Endothelial cell of umbilical vein (primary cell): Measurements from ENCODE around the gene ZNF496.
"Not testable (repeated sequence)": the region's sequence is repeated elsewhere in the genome, so short reads cannot be mapped to it uniquely, and the experiment has no call there.

Experiments used
- EZH2 ChIP-seq: IDR thresholded peaks from 2 replicates; pipeline ENCODE4 v1.6.1; 2012; ENCODE audit warnings: borderline replicate concordance, low read depth, mild to moderate bottlenecking, moderate library complexity, low read length, inconsistent platforms; ENCODE audit not compliant: severe bottlenecking
- GATA2 ChIP-seq: IDR thresholded peaks from 2 replicates; pipeline ENCODE4 v1.7.0; 2011; ENCODE audit warnings: low read depth, mild to moderate bottlenecking, moderate library complexity, mixed read lengths, low read length; ENCODE audit not compliant: insufficient read length, insufficient read depth
- POLR2AphosphoS5 ChIP-seq: IDR thresholded peaks from 2 replicates; pipeline ENCODE4 v1.6.1; 2012; ENCODE audit warnings: low read depth, mild to moderate bottlenecking, control low read depth, low read length, moderate library complexity; ENCODE audit not compliant: insufficient read depth
- TF ChIP-seq, protein P1 (sequence below), 2 donors: IDR thresholded peaks; 1 replicate in 1 of 2; 2 replicates in 1 of 2; pipeline ENCODE4 v1.5.1; 2011; ENCODE audit warnings: low read length in 2 of 2, mild to moderate bottlenecking in 2 of 2, moderate library complexity in 2 of 2, control low read depth in 1 of 2, inconsistent platforms in 1 of 2, low read depth in 1 of 2; ENCODE audit not compliant: insufficient read depth in 1 of 2; ENCODE audit errors: extremely low read depth in 1 of 2

DNA sequence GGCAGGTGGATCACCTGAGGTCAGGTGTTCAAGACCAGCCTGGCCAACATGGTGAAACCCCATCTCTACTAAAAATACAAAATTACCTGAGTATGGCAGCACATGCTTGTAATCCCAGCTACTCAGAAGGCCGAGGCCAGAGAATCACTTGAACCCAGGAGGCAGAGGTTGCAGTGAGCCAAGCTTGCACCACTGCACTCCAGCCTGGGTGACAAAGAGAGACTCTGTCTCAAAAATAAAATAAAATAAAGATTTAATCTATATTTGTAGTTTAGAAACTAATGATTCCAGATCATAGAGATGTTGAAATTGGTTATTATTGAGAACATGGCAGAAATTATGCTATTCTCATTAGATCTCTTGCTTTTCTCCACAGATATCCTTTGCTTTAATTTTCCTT is 75.9 kb downstream of the ZNF496 start, which contains the start of gene VN1R5:
- TF ChIP-seq, protein P1, sequence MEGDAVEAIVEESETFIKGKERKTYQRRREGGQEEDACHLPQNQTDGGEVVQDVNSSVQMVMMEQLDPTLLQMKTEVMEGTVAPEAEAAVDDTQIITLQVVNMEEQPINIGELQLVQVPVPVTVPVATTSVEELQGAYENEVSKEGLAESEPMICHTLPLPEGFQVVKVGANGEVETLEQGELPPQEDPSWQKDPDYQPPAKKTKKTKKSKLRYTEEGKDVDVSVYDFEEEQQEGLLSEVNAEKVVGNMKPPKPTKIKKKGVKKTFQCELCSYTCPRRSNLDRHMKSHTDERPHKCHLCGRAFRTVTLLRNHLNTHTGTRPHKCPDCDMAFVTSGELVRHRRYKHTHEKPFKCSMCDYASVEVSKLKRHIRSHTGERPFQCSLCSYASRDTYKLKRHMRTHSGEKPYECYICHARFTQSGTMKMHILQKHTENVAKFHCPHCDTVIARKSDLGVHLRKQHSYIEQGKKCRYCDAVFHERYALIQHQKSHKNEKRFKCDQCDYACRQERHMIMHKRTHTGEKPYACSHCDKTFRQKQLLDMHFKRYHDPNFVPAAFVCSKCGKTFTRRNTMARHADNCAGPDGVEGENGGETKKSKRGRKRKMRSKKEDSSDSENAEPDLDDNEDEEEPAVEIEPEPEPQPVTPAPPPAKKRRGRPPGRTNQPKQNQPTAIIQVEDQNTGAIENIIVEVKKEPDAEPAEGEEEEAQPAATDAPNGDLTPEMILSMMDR (IDR thresholded peaks at IDR 0.05; ENCODE audit: extremely low read depth in 1 of 2, insufficient read depth in 1 of 2, low read depth in 1 of 2, low read length in 2 of 2) = not testable (repeated sequence)
- TF ChIP-seq GATA2, EZH2, POLR2AphosphoS5: not testable (repeated sequence)
